Activated B cell treated with CpG ODN at 0.5 μM for 24 hours (primary cell): ENCODE measurements around the gene WDR76. TPM values are rescaled to one million over a fixed set of nuclear protein-coding genes. Genes with fewer than 3 reads are reported as not detected.

ENCODE experiments used
- ATAC-seq: fragments of 200-7000 bp; cut with Tn5 transposase; one replicate; pipeline ENCODE4 v1.10.0; 2021; ENCODE audit warnings: low read depth, mild to moderate bottlenecking, moderate library complexity
- CTCF ChIA-PET: fragments of 350-600 bp; sonication (Branson Sonifier 250); formaldehyde crosslinking; loops from one replicate; lab custom pipeline; 2021; ENCODE audit warnings: antibody characterized with exemption; lab: Charles Lee
- POLR2A ChIA-PET: fragments of 350-600 bp; sonication (Branson Sonifier 250); formaldehyde crosslinking; loops from one replicate; lab custom pipeline; 2021; ENCODE audit warnings: antibody characterized with exemption; lab: Charles Lee
- DNase-seq: peaks from one replicate; pipeline ENCODE4 v3.0.0; 2022
- H3K27ac Mint-ChIP-seq: one replicate; pipeline ENCODE4 v1.8.0; 2020; ENCODE audit warnings: mixed read lengths
- H3K27me3 Mint-ChIP-seq: one replicate; pipeline ENCODE4 v1.8.0; 2021; ENCODE audit warnings: mixed read lengths
- H3K36me3 Mint-ChIP-seq: one replicate; pipeline ENCODE4 v1.8.0; 2021; ENCODE audit warnings: low read depth, mixed read lengths
- H3K4me1 Mint-ChIP-seq: one replicate; pipeline ENCODE4 v1.8.0; 2021; ENCODE audit warnings: mixed read lengths
- H3K4me3 Mint-ChIP-seq: one replicate; pipeline ENCODE4 v1.8.0; 2020; ENCODE audit warnings: mild to moderate bottlenecking, mixed read lengths
- H3K9me3 Mint-ChIP-seq: one replicate; pipeline ENCODE4 v1.8.0; 2020; ENCODE audit warnings: mixed read lengths
- CTCF ChIP-seq: fragments of 200-600 bp; IDR thresholded peaks from one replicate; pipeline ENCODE4 v1.8.0; 2022; ENCODE audit warnings: antibody characterized with exemption, mild to moderate bottlenecking
- intact Hi-C: fragments of 100-400 bp; cut with micrococcal nuclease; formaldehyde crosslinking; loops from one replicate; pipeline ENCODE4 v1.15.1; 2024
- total RNA-seq: library from RNA; stranded (reverse); gene quantifications from 2 replicates; pipeline ENCODE4 v1.2.3, GENCODE V29; 2022

WDR76 gene
- total RNA-seq, 1 donor from 2014 or later: 15.1 TPM

- TF ChIP-seq CTCF: no peak
- POLR2A ChIA-PET: no interaction called here
- H3K4me1 Mint-ChIP-seq: peaks cover 3% of the 10 kb centered on the region
- no peak overlapping the region for H3K27ac Mint-ChIP-seq
- no peak overlapping the region for H3K4me3 Mint-ChIP-seq
- intact Hi-C loops: no loop called here
- DNase-seq: no peak
- ATAC-seq: no peak
- CTCF ChIA-PET: interaction anchor here (1.1 to 1.4 kb wide), 3 partner anchors 14 to 186 kb away, joined by 3 to 4 read pairs (median 4); no protein-coding TSS in a partner anchor
- no peaks in the 10 kb centered on the region for H3K9me3 Mint-ChIP-seq
- H3K27me3 Mint-ChIP-seq: no peaks in the 10 kb centered on the region
- H3K36me3 Mint-ChIP-seq: no peaks in the 10 kb centered on the region
These were observed 54.4 kb downstream of the WDR76 start for GRCh38 chr15:43881245-43881644.

GRCh38 chr15:43881944-43882343 is 55.1 kb downstream of the WDR76 start:
- H3K4me3 Mint-ChIP-seq: no peak overlapping the region
- TF ChIP-seq CTCF: no peak
- ChIA-PET CTCF (interaction anchor here (1.1 to 1.4 kb wide), 3 partner anchors 13 to 185 kb away, joined by 3 to 4 read pairs (median 4); no protein-coding TSS in a partner anchor), POLR2A (interaction anchor here (0.5 kb wide), 1 partner anchor 334 kb away, joined by 5 read pairs; no protein-coding TSS in a partner anchor)
- ATAC-seq: no peak
- H3K27me3 Mint-ChIP-seq: no peaks in the 10 kb centered on the region
- peaks cover 3% of the 10 kb centered on the region for H3K4me1 Mint-ChIP-seq
- no peaks in the 10 kb centered on the region for H3K9me3 Mint-ChIP-seq
- no peak overlapping the region for H3K27ac Mint-ChIP-seq
- no peaks in the 10 kb centered on the region for H3K36me3 Mint-ChIP-seq
- intact Hi-C loops: no loop called here
- no peak for DNase-seq

GRCh38 chr15:43883571-43883970 is 56.8 kb downstream of the WDR76 start:
- intact Hi-C loops: no loop called here
- ChIA-PET POLR2A (no interaction called here), CTCF (no interaction called here)
- H3K27ac Mint-ChIP-seq: no peak overlapping the region
- ATAC-seq (no peak), DNase-seq (no peak)
- H3K27me3 Mint-ChIP-seq: no peaks in the 10 kb centered on the region
- peaks cover 3% of the 10 kb centered on the region for H3K4me1 Mint-ChIP-seq
- H3K9me3 Mint-ChIP-seq: no peaks in the 10 kb centered on the region
- no peaks in the 10 kb centered on the region for H3K36me3 Mint-ChIP-seq
- TF ChIP-seq CTCF: no peak
- H3K4me3 Mint-ChIP-seq: no peak overlapping the region

- ATAC-seq: no peak
- Mint-ChIP-seq H3K4me1 (no peaks in the 10 kb centered on the region), H3K9me3 (no peaks in the 10 kb centered on the region), H3K27me3 (no peaks in the 10 kb centered on the region), H3K27ac (no peak overlapping the region), H3K4me3 (no peak overlapping the region), H3K36me3 (no peaks in the 10 kb centered on the region)
- CTCF ChIA-PET: no interaction called here
- no peak for TF ChIP-seq CTCF
- POLR2A ChIA-PET: no interaction called here
- intact Hi-C loops: no loop called here
- no peak for DNase-seq
These were observed 59.8 kb downstream of the WDR76 start for GRCh38 chr15:43886558-43886957.

- Mint-ChIP-seq H3K4me3 (no peak overlapping the region), H3K9me3 (no peaks in the 10 kb centered on the region), H3K4me1 (no peaks in the 10 kb centered on the region), H3K27ac (no peak overlapping the region), H3K27me3 (no peaks in the 10 kb centered on the region), H3K36me3 (no peaks in the 10 kb centered on the region)
- no peak for DNase-seq
- CTCF ChIA-PET: no interaction called here
- intact Hi-C loops: no loop called here
- POLR2A ChIA-PET: no interaction called here
- no peak for TF ChIP-seq CTCF
- ATAC-seq: no peak
These were observed 61.1 kb downstream of the WDR76 start for GRCh38 chr15:43887901-43888300.
